ENCODE measurements around the gene LRPAP1.
"Not testable (repeated sequence)": the region's sequence is repeated elsewhere in the genome, so short reads cannot be mapped to it uniquely, and the experiment has no call there.

- TF ChIP-seq CTCF (IDR thresholded peaks at IDR 0.05); POLR2AphosphoS5 (IDR thresholded peaks at IDR 0.05; ENCODE audit: insufficient read depth in 1 of 2, low read depth in 1 of 2); POLR2A (IDR thresholded peaks at IDR 0.05): not testable (repeated sequence)
Measured at GRCh38 chr4:3574865-3575264, 42.6 kb upstream of the LRPAP1 start.

Data from vagina (tissue), 2 donors.